OCI-LY1 (cell line): ENCODE results near the gene USP10.

Experiments
- H2AFZ ChIP-seq: fragments of 200-600 bp; sonication (generic), shearing (Covaris generic); 2 replicates; pipeline ENCODE4 v1.6.0; 2014; ENCODE audit warnings: antibody characterized with exemption, mild to moderate bottlenecking, low read length
- H3F3A ChIP-seq: fragments of 200-600 bp; sonication (generic), shearing (Covaris generic); 2 replicates; pipeline ENCODE4 v1.6.0; 2014; ENCODE audit warnings: mild to moderate bottlenecking, antibody characterized with exemption, low read length, moderate library complexity; ENCODE audit not compliant: insufficient read depth
- H3K27ac ChIP-seq: fragments of 200-600 bp; sonication (generic); 2 replicates; pipeline ENCODE4 v1.5.1; 2014; ENCODE audit warnings: low read length, mixed run types, mild to moderate bottlenecking, low read depth; ENCODE audit not compliant: poor library complexity, severe bottlenecking
- H3K27me3 ChIP-seq: fragments of 200-600 bp; sonication (generic); 2 replicates; pipeline ENCODE4 v1.6.0; 2014; ENCODE audit warnings: antibody characterized with exemption, mild to moderate bottlenecking, low read length, moderate library complexity; ENCODE audit not compliant: insufficient read depth
- H3K36me3 ChIP-seq: fragments of 200-600 bp; sonication (generic); 2 replicates; pipeline ENCODE4 v1.6.1; 2014; ENCODE audit warnings: mild to moderate bottlenecking, antibody characterized with exemption, low read length, moderate library complexity, mixed read lengths; ENCODE audit not compliant: insufficient read depth
- H3K4me1 ChIP-seq: fragments of 200-600 bp; sonication (generic); 2 replicates; pipeline ENCODE4 v1.5.1; 2014; ENCODE audit warnings: mild to moderate bottlenecking, low read length, moderate library complexity; ENCODE audit not compliant: insufficient read depth, severe bottlenecking
- H3K4me2 ChIP-seq: fragments of 200-600 bp; sonication (generic), shearing (Covaris generic); 2 replicates; pipeline ENCODE4 v1.6.1; 2014; ENCODE audit warnings: low read length
- H3K4me3 ChIP-seq: fragments of 200-600 bp; sonication (generic); 2 replicates; pipeline ENCODE4 v1.5.1; 2014; ENCODE audit warnings: low read length, low read depth, mild to moderate bottlenecking, mixed read lengths; ENCODE audit not compliant: poor library complexity, severe bottlenecking
- H3K79me2 ChIP-seq: fragments of 200-600 bp; shearing (Covaris generic); 2 replicates; pipeline ENCODE4 v1.6.1; 2016; ENCODE audit warnings: mixed run types, low read length, mixed read lengths; ENCODE audit not compliant: insufficient read depth
- H3K9ac ChIP-seq: fragments of 200-600 bp; sonication (generic), shearing (Covaris generic); 2 replicates; pipeline ENCODE4 v1.6.1; 2014; ENCODE audit warnings: mild to moderate bottlenecking, low read length, mixed read lengths
- H3K9me2 ChIP-seq: fragments of 200-600 bp; sonication (generic), shearing (Covaris generic); 2 replicates; pipeline ENCODE4 v1.6.1; 2014; ENCODE audit warnings: low read depth, mild to moderate bottlenecking, low read length, mixed read lengths
- H3K9me3 ChIP-seq: fragments of 200-600 bp; shearing (Covaris generic); 2 replicates; pipeline ENCODE4 v1.6.1; 2014; ENCODE audit warnings: low read length, mixed read lengths
- H4K20me1 ChIP-seq: fragments of 200-600 bp; sonication (generic), shearing (Covaris generic); 2 replicates; pipeline ENCODE4 v1.6.0; 2016; ENCODE audit warnings: mild to moderate bottlenecking, low read length; ENCODE audit not compliant: insufficient read depth
- EZH2 ChIP-seq: fragments of 200-600 bp; sonication (generic), shearing (Covaris generic); IDR thresholded peaks from 2 replicates; pipeline ENCODE4 v1.8.0; 2017; ENCODE audit warnings: borderline replicate concordance, mixed run types, mild to moderate bottlenecking, antibody characterized with exemption, low read length, moderate library complexity, mixed read lengths
- TF ChIP-seq, protein P1 (sequence below): fragments of 200-600 bp; sonication (generic), shearing (Covaris generic); IDR thresholded peaks from 2 replicates; pipeline ENCODE4 v1.5.1; 2017; ENCODE audit warnings: mild to moderate bottlenecking, antibody characterized with exemption, low read length, moderate library complexity, mixed read lengths

USP10 gene

DNA sequence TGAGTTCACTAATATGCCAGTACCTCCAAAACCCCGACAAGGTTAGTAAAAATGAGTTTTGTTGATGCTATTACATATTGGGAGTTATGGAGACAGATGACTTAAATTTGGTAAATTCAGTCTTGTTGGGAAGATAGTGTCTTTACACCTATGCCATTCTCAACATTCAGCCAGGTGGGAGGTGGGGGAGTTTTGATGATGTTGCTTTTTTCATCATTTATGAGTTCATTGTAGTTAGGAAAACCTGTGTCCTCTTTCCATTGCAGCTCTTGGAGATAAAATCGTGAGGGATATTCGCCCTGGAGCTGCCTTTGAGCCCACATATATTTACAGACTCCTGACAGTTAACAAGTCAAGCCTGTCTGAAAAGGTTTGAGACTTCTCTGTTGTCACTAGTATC lies 60.1 kb downstream of the USP10 start:
- Histone ChIP-seq H3K27me3 (no peaks in the 10 kb centered on the region), H3K9me2 (no peaks in the 10 kb centered on the region), H2AFZ (no peak overlapping the region), H3K79me2 (peaks cover 15% of the 10 kb centered on the region), H4K20me1 (no peaks in the 10 kb centered on the region), H3F3A (no peaks in the 10 kb centered on the region), H3K4me1 (no peaks in the 10 kb centered on the region), H3K9ac (no peak overlapping the region), H3K27ac (no peak overlapping the region), H3K9me3 (no peaks in the 10 kb centered on the region), H3K4me3 (no peak overlapping the region), H3K4me2 (no peak overlapping the region), H3K36me3 (peaks cover 76% of the 10 kb centered on the region)
- TF ChIP-seq EZH2, result no peak
- TF ChIP-seq, protein P1, sequence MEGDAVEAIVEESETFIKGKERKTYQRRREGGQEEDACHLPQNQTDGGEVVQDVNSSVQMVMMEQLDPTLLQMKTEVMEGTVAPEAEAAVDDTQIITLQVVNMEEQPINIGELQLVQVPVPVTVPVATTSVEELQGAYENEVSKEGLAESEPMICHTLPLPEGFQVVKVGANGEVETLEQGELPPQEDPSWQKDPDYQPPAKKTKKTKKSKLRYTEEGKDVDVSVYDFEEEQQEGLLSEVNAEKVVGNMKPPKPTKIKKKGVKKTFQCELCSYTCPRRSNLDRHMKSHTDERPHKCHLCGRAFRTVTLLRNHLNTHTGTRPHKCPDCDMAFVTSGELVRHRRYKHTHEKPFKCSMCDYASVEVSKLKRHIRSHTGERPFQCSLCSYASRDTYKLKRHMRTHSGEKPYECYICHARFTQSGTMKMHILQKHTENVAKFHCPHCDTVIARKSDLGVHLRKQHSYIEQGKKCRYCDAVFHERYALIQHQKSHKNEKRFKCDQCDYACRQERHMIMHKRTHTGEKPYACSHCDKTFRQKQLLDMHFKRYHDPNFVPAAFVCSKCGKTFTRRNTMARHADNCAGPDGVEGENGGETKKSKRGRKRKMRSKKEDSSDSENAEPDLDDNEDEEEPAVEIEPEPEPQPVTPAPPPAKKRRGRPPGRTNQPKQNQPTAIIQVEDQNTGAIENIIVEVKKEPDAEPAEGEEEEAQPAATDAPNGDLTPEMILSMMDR, result no peak

GRCh38 chr16:84761448-84762368 lies 61.9 kb downstream of the USP10 start:
- H3K4me2 ChIP-seq, result no peak overlapping the region
- H3F3A ChIP-seq, result no peaks in the 10 kb centered on the region
- H4K20me1 ChIP-seq, result no peaks in the 10 kb centered on the region
- H2AFZ ChIP-seq, result no peak overlapping the region
- no peaks in the 10 kb centered on the region for H3K27me3 ChIP-seq
- no peak overlapping the region for H3K27ac ChIP-seq
- no peak overlapping the region for H3K4me3 ChIP-seq
- no peak overlapping the region for H3K9ac ChIP-seq
- H3K9me2 ChIP-seq, result no peaks in the 10 kb centered on the region
- peaks cover 86% of the 10 kb centered on the region for H3K36me3 ChIP-seq
- TF ChIP-seq EZH2, result no peak
- TF ChIP-seq, protein P1, result no peak
- H3K4me1 ChIP-seq, result no peaks in the 10 kb centered on the region
- H3K79me2 ChIP-seq, result 0 out of 2 replicates have a peak, but pooled peaks cover 8% of the 10 kb centered on the region
- H3K9me3 ChIP-seq, result no peaks in the 10 kb centered on the region

DNA sequence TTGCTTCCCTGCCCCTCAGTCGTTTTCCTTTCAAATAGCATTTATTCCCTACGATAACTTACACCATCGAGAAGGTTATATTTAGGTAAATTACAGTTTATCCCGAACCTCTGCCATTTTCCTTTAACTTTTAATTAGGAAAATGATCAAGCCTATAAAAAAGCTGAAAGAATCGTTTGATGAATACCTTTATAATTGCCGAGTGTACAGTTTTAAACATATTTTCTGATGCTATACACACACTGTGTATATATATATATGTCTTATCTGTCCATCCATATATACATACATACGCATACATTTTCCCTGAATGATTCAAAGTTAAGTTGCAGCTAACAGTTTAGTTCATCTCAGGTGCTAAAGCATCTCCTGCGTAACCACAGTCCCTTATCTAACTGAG lies 63.4 kb downstream of the USP10 start:
- TF ChIP-seq, protein P1, result no peak
- TF ChIP-seq EZH2, result no peak
- Histone ChIP-seq H4K20me1 (no peaks in the 10 kb centered on the region), H3K27ac (no peak overlapping the region), H3K9me3 (no peaks in the 10 kb centered on the region), H3K79me2 (no peaks in the 10 kb centered on the region), H3K36me3 (peaks cover 92% of the 10 kb centered on the region), H3K27me3 (no peaks in the 10 kb centered on the region), H3F3A (no peaks in the 10 kb centered on the region), H3K4me1 (no peaks in the 10 kb centered on the region), H3K9ac (no peak overlapping the region), H2AFZ (no peak overlapping the region), H3K9me2 (no peaks in the 10 kb centered on the region), H3K4me3 (no peak overlapping the region), H3K4me2 (no peak overlapping the region)
